Measurements from ENCODE around the gene SERPINE3.

GRCh38 chr13:51298812-51299211 is 40.7 kb upstream of the SERPINE3 start:
- TF ChIP-seq ETV6 (CRISPR knock-in tag; IDR thresholded peaks at IDR 0.05), result no peak
- no peak for TF ChIP-seq TEAD4 (CRISPR knock-in tag; IDR thresholded peaks at IDR 0.05)
- no peak for TF ChIP-seq TCF7 (CRISPR knock-in tag; IDR thresholded peaks at IDR 0.05; ENCODE audit: low read depth)

Data from WTC11 (cell line).